Lung (tissue), 12 donors: ENCODE results near the gene ALG1. TPM values are rescaled to one million over a fixed set of nuclear protein-coding genes. Genes with fewer than 3 reads are reported as not detected.

ENCODE experiments used
- ATAC-seq: fragments of 200-7000 bp; cut with Tn5 transposase; one replicate; pipeline ENCODE4 v1.9.1; 2020; ENCODE audit warnings: moderate number of reproducible peaks; ENCODE audit not compliant: insufficient read depth, low FRiP score
- DNase-seq, 3 donors: peaks; one replicate each; pipeline ENCODE4 v3.0.0-alpha.2; 2013 to 2017
- H3K27ac ChIP-seq, 2 donors: one replicate each; pipeline ENCODE4 v1.5.1; 2013; ENCODE audit warnings: mild to moderate bottlenecking in 2 of 2, moderate library complexity in 2 of 2, control low read depth in 1 of 2, inconsistent platforms in 1 of 2, low read depth in 1 of 2, low read length in 1 of 2
- H3K27me3 ChIP-seq, 3 donors: one replicate each; pipeline ENCODE4 v1.5.1; 2013; ENCODE audit warnings: low read length in 2 of 3; ENCODE audit not compliant: control insufficient read depth in 3 of 3, insufficient read depth in 3 of 3
- H3K36me3 ChIP-seq, 4 donors: one replicate each; pipeline ENCODE4 v1.5.1; 2013; ENCODE audit warnings: low read length in 4 of 4, mild to moderate bottlenecking in 1 of 4, moderate library complexity in 1 of 4; ENCODE audit not compliant: control insufficient read depth in 4 of 4, insufficient read depth in 4 of 4
- H3K4me1 ChIP-seq, 5 donors: one replicate each; pipeline ENCODE4 v1.5.1; 2013; ENCODE audit warnings: low read length in 5 of 5, mild to moderate bottlenecking in 2 of 5, moderate library complexity in 1 of 5; ENCODE audit not compliant: control insufficient read depth in 5 of 5, insufficient read depth in 5 of 5
- H3K4me3 ChIP-seq: one replicate; pipeline ENCODE4 v1.5.1; 2013; ENCODE audit warnings: mild to moderate bottlenecking, control low read depth, moderate library complexity
- H3K9ac ChIP-seq, 2 donors: one replicate each; pipeline ENCODE4 v1.5.1; 2013; ENCODE audit warnings: low read length in 2 of 2, control low read depth in 1 of 2; ENCODE audit not compliant: insufficient read depth in 1 of 2
- H3K9me3 ChIP-seq, 4 donors: one replicate each; pipeline ENCODE4 v1.5.1; 2013; ENCODE audit warnings: low read length in 3 of 4, mild to moderate bottlenecking in 1 of 4, moderate library complexity in 1 of 4; ENCODE audit not compliant: control insufficient read depth in 4 of 4, insufficient read depth in 3 of 4
- WGBS, 2 donors: extraction: QIAGEN DNeasy Blood & Tissue Kit; methylation state at CpG; one replicate each; pipeline ENCODE4 v1.1.7; 2013; 5-methylcytosine and 5-hydroxymethylcytosine counted together
- polyA plus RNA-seq, 2 donors: library from polyadenylated mRNA; stranded (reverse); fragments of 200-250 nt; gene quantifications; one replicate each; pipeline ENCODE4 v1.2.1, GENCODE V29; 2013
- total RNA-seq, 2 donors: library from RNA; depleted of rRNA in 1 of 2; stranded (reverse); fragments of >200 nt in 1 of 2; gene quantifications; one replicate each; pipeline ENCODE4 v1.2.1, GENCODE V29; 2014 to 2021
- TF ChIP-seq, protein P1 (sequence below): IDR thresholded peaks from 2 replicates; pipeline ENCODE4 v1.5.1; 2012; ENCODE audit warnings: mild to moderate bottlenecking; ENCODE audit errors: control extremely low read depth, extremely low read depth
- donor health status: control.
- donor health status: control.
- donor health status: Bipolar disorder and iron deficiency.
- donor health status: healthy.
- donor health status: DM: yes; HTN: yes; CAD: no.

Gene ALG1
- total and polyA plus RNA-seq, 4 donors = 19.6 to 31.7 (median 24.3) TPM

DNA sequence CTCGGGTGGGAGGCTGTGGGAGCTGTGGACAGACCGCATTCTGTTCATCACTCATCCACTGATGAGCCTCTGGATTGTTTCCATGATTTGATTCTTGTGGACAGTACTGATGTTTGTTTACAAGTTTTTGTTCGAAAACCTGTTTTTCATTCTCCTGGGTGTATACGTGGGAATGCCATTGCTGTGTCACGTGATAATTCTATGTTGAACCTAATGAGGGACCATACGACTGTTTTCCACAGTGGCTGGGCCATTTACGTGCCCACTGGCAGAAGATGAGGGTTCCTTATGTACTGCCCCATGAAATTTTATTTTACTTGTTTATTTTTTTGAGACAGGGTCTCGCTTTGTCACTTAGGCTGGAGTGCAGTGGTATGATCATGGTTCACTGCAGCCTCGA, 2.6 kb upstream of the ALG1 start:
- 85 to 93% methylated on average over 9 of the region's 9 CpGs for WGBS, 2 donors
- Histone ChIP-seq H3K4me3 (no peak overlapping the region), H3K9ac (no peak overlapping the region), H3K27ac (no peak overlapping the region), H3K4me1 (peaks cover 0 to 30% (median 11%) of the 10 kb centered on the region in 5 donors), H3K36me3 (no peaks in the 10 kb centered on the region), H3K9me3 (no peaks in the 10 kb centered on the region), H3K27me3 (no peaks in the 10 kb centered on the region)
- ATAC-seq (no peak), DNase-seq (no peak)
- TF ChIP-seq, protein P1, sequence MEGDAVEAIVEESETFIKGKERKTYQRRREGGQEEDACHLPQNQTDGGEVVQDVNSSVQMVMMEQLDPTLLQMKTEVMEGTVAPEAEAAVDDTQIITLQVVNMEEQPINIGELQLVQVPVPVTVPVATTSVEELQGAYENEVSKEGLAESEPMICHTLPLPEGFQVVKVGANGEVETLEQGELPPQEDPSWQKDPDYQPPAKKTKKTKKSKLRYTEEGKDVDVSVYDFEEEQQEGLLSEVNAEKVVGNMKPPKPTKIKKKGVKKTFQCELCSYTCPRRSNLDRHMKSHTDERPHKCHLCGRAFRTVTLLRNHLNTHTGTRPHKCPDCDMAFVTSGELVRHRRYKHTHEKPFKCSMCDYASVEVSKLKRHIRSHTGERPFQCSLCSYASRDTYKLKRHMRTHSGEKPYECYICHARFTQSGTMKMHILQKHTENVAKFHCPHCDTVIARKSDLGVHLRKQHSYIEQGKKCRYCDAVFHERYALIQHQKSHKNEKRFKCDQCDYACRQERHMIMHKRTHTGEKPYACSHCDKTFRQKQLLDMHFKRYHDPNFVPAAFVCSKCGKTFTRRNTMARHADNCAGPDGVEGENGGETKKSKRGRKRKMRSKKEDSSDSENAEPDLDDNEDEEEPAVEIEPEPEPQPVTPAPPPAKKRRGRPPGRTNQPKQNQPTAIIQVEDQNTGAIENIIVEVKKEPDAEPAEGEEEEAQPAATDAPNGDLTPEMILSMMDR = no peak

DNA sequence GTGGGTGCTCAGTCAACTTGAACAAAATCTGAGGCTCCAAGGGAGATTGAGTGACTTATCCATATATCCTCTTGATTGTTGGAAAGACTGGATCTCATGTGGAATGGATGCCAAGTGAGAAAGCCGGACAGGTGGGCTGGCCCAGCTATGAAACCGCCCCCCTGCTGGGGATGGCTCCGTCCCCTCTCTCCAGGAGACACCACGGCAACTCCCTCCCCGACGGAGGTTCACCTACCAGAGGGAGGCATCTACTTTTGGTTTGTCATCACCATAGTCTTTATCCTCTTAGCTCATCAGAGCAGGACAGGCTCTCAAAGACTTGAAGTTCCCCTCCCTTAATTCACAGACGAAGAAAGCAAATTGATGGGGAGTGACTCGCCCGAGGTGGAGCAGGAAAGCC, 1.8 kb upstream of the ALG1 start:
- DNase-seq (no peak), ATAC-seq (no peak)
- H3K27ac ChIP-seq = no peak overlapping the region
- H3K36me3 ChIP-seq = peaks cover 0 to 2% (median under 1%) of the 10 kb centered on the region in 4 donors
- H3K4me3 ChIP-seq = no peak overlapping the region
- TF ChIP-seq, protein P1 = no peak
- H3K4me1 ChIP-seq = peaks cover 0 to 26% (median 4%) of the 10 kb centered on the region in 5 donors
- no peaks in the 10 kb centered on the region for H3K27me3 ChIP-seq
- no peaks in the 10 kb centered on the region for H3K9me3 ChIP-seq
- H3K9ac ChIP-seq = no peak overlapping the region
- WGBS, 2 donors = 93 to 97% methylated on average over 9 of the region's 9 CpGs

DNA sequence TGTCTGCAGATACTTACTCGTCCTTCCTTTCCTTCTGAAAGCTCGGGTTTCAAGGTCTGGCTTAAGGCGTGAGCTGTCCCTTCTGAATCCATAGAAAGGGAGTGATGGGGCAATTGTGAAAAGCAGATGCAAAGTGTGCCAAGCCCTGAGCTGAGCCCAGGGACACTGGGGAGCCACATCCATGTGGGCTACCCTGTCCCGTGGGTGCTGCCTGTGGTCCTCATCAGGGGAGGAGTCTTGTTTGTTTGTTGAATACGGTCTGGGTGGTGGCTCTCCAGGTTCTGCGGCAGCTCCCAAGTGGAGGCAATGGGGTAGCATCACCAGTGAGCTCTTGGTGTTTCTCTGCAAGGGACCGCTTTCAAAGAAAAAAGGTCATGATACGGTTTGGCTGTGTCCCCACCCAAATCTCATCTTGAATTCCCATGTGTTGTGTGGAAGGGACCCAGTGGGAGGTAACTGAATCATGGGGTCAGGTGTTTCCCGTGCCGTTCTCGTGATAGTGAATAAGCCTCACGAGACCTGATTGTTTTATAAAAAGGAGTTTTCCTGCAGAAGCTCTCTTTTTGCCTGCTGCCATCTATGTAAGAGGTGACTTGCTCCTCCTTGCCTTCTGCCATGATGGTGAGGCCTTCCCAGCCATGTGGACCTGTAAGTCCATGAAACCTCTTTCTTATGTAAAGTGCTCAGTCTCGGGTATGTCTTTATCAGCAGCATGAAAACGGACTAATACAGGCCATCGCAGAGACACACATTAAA, 1.0 kb upstream of the ALG1 start:
- TF ChIP-seq, protein P1 = no peak
- DNase-seq (no peak), ATAC-seq (no peak)
- H3K4me1 ChIP-seq = peaks cover 0 to 18% (median 3%) of the 10 kb centered on the region in 5 donors
- peaks cover 3 to 7% (median 6%) of the 10 kb centered on the region in 4 donors for H3K36me3 ChIP-seq
- no peak overlapping the region for H3K27ac ChIP-seq
- no peak overlapping the region for H3K9ac ChIP-seq
- H3K4me3 ChIP-seq = no peak overlapping the region
- no peaks in the 10 kb centered on the region for H3K27me3 ChIP-seq
- 87 to 91% methylated on average over 15 of the region's 15 CpGs for WGBS, 2 donors
- no peaks in the 10 kb centered on the region for H3K9me3 ChIP-seq
